Stimulated activated naive B cell treated with anti-CD40 and anti-IgM and Interleukin-4, amounts not matched to agents 10 μg/mL and 1 μg/mL and 100 μg/mL, for 72 hours (primary cell): ENCODE measurements around the gene WFDC11.
"Not testable (repeated sequence)": the region's sequence is repeated elsewhere in the genome, so short reads cannot be mapped to it uniquely, and the experiment has no call there.

Source experiments
- ATAC-seq, 2 donors: fragments of 150-1000 bp; cut with Tn5 transposase; replicated peaks; 2 replicates each; pipeline ENCODE4 v1.10.0; 2021; ENCODE audit warnings: moderate library complexity in 1 of 2
- DNase-seq: peaks from one replicate; pipeline ENCODE4 v3.0.0; 2021
- H3K27ac Mint-ChIP-seq: one replicate; pipeline ENCODE4 v1.8.0; 2022; ENCODE audit warnings: mild to moderate bottlenecking, mixed read lengths
- H3K27me3 Mint-ChIP-seq, 2 donors: one replicate each; pipeline ENCODE4 v1.8.0; 2022; ENCODE audit warnings: mixed read lengths in 2 of 2
- H3K36me3 Mint-ChIP-seq, 2 donors: one replicate each; pipeline ENCODE4 v1.8.0; 2022; ENCODE audit warnings: mixed read lengths in 2 of 2, mild to moderate bottlenecking in 1 of 2
- H3K4me1 Mint-ChIP-seq, 2 donors: one replicate each; pipeline ENCODE4 v1.8.0; 2022; ENCODE audit warnings: mixed read lengths in 2 of 2, mild to moderate bottlenecking in 1 of 2
- H3K4me3 Mint-ChIP-seq, 2 donors: one replicate each; pipeline ENCODE4 v1.8.0; 2022; ENCODE audit warnings: mild to moderate bottlenecking in 2 of 2, mixed read lengths in 2 of 2, moderate library complexity in 1 of 2
- H3K9me3 Mint-ChIP-seq, 2 donors: one replicate each; pipeline ENCODE4 v1.8.0; 2022; ENCODE audit warnings: mixed read lengths in 2 of 2, mild to moderate bottlenecking in 1 of 2

WFDC11 gene

DNA sequence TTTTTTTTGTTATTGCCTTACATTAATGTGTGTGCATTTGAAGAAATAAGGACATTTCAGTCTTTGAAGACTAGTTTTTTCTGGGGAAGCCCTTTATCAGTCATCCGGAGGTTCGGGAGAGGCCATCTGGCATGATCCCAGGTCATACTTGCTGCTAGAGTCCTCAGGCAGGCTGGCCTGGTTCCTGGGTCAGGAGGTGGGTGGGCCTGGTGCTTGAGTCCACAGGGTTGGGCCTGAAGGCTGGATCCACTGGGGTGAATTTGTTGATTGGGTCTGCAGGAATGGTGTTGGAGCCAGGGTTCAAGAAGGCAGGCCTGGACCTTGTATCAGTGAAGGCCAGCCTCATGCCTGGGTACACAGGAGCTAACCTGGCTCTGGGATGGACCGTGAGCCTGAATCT is 23.2 kb downstream of the WFDC11 start:
- ATAC-seq (no peak), DNase-seq (no peak)
- Mint-ChIP-seq H3K27me3 (peaks cover 6 to 7% of the 10 kb centered on the region in 2 donors), H3K36me3 (no peaks in the 10 kb centered on the region), H3K27ac (no peak overlapping the region), H3K9me3 (no peaks in the 10 kb centered on the region), H3K4me1 (no peaks in the 10 kb centered on the region), H3K4me3 (no peak overlapping the region)

DNA sequence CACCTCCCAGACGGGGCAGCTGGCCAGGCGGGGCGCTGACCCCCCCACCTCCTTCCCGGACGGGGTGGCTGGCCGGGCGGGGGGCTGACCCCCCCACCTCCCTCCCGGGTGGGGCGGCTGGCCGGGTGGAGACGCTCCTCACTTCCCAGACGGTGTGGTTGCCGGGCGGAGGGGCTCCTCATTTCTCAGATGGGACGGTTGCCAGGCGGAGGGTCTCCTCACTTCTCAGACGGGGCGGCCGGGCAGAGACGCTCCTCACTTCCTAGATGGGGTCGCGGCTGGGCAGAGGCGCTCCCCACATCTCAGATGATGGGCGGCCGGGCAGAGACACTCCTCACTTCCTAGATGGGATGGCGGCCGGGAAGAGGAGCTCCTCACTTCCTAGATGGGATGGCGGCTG is 24.2 kb downstream of the WFDC11 start:
- not testable (repeated sequence) for DNase-seq, H3K4me1 Mint-ChIP-seq, H3K4me3 Mint-ChIP-seq, H3K27ac Mint-ChIP-seq, H3K9me3 Mint-ChIP-seq, H3K36me3 Mint-ChIP-seq, H3K27me3 Mint-ChIP-seq, ATAC-seq

DNA sequence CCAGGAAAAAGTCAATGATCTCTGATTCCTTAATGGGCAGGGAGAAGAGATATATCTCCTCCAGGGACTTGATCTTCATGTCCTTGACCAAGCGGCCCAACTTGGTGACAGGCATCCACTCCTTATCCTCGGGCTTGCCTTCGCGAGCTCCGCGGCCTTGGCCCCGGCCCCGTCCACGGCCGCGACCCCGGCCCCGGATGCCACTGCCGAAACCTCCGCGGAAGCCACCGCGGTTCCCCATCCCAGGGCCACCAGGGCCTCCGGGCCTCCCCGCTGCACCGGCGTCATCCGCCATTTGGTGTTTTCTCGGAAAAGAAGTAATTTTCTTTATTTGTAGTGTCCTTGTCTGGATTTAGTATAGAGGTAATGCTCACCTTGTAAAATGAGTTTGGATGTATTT is 29.0 kb downstream of the WFDC11 start:
- not testable (repeated sequence) for H3K9me3 Mint-ChIP-seq, H3K4me3 Mint-ChIP-seq, H3K4me1 Mint-ChIP-seq, H3K27ac Mint-ChIP-seq, ATAC-seq, H3K36me3 Mint-ChIP-seq, DNase-seq
- H3K27me3 Mint-ChIP-seq: peaks cover 11 to 15% of the 10 kb centered on the region in 2 donors

DNA sequence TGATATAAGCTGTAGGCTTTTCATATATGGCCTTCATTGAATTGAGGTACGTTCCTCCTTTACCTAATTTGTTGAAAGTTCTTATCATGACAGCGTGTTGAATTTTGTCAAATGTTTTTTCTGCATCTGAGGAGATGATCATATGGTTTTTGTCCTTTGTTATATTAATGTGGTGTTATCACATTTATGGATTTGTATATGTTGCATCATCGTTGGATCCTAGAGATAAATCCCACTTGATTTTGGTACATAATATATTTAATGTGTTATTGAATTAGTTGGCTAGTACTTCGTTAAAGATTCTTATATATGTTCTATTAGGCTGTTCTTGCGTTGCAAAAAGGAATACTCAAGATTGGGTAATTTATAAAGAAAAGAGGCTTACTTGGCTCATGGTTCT is 30.4 kb downstream of the WFDC11 start:
- Mint-ChIP-seq H3K27ac (no peak overlapping the region), H3K9me3 (peaks cover 0 to 1% of the 10 kb centered on the region in 2 donors), H3K4me1 (no peaks in the 10 kb centered on the region), H3K27me3 (peaks cover 11 to 14% of the 10 kb centered on the region in 2 donors), H3K4me3 (no peak overlapping the region), H3K36me3 (no peaks in the 10 kb centered on the region)
- DNase-seq (no peak), ATAC-seq (no peak)

DNA sequence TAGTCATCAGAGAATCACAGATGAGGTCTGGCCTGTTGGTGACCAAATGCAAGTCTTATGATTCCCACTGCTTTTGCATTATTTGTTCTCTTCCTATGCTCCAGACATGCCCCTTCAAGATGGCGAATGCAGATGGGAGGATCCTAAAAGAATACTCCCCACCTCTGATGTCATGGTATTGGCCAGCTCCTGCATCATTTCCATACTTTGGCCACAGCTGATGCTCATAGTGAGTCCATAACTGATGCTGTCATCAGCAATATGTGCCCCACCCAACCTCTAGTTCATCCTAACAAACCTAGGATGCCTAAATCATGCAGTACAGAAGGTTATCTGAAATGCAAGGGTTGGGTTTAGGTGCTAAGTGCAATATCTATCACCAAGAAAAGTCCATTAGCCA is 33.5 kb downstream of the WFDC11 start:
- Mint-ChIP-seq H3K36me3 (no peaks in the 10 kb centered on the region), H3K4me3 (no peak overlapping the region), H3K4me1 (no peaks in the 10 kb centered on the region), H3K27me3 (peaks cover 11 to 14% of the 10 kb centered on the region in 2 donors), H3K27ac (no peak overlapping the region), H3K9me3 (peaks cover 0 to 1% of the 10 kb centered on the region in 2 donors)
- no peak for DNase-seq
- ATAC-seq: no peak

DNA sequence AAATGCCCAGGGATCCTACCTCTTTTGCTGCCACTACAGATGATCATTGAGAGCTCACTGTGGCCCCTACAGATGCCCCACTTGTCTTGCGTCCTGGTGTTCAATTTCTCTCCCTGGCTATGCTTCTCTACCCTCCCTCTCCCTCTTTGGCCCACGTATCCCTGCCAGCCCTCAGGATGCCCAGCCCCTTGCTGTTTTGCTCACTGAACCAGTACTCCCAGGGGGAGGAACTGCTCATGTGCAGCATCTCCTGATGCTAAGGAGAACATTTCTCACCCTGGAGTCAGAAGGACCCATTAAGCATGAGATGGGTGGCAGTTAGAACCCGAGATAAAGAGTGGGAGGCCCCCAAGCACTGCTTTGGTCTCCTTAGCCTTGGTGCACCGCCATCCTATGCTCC is 38.9 kb downstream of the WFDC11 start, which contains the start of gene WFDC9:
WFDC9 (minus strand) TSS at position 101 of the 400 bp plus-strand sequence. CDS start 21,103 bp downstream, outside the sequence.
- Mint-ChIP-seq H3K9me3 (no peaks in the 10 kb centered on the region), H3K4me3 (no peak within 1 kb of the TSS), H3K27ac (peak within 1 kb of the TSS; percentile 42), H3K27me3 (peaks cover 27 to 30% of the 10 kb centered on the region in 2 donors), H3K4me1 (peaks cover 0 to 4% of the 10 kb centered on the region in 2 donors), H3K36me3 (no peaks in the 10 kb centered on the region)
- ATAC-seq (no peak), DNase-seq (no peak)

DNA sequence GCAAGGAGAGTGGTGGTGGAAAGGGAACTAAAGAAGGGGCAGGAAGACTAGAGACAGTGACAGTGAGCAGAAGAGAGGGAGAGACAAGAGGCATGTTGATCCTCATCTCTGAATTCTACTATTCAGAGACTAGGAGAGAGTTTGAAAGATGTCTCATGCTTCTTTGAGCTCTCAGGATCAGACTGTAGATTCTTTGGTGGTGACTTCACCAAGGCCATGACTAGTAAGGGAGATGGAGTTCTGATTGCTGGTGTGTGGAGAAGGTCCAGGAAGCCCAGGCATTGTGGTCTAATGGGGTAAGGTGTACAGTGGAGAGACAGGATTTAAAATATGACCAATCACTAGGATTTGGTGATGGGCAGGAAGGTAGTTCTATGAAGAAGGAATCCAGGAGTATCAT is 39.7 kb downstream of the WFDC11 start:
- peaks cover 2% of the 10 kb centered on the region in 2 donors for H3K9me3 Mint-ChIP-seq
- no peaks in the 10 kb centered on the region for H3K36me3 Mint-ChIP-seq
- peaks cover 0 to 4% of the 10 kb centered on the region in 2 donors for H3K4me1 Mint-ChIP-seq
- H3K27ac Mint-ChIP-seq: no peak overlapping the region
- no peak for DNase-seq
- H3K4me3 Mint-ChIP-seq: no peak overlapping the region
- peaks cover 29 to 32% of the 10 kb centered on the region in 2 donors for H3K27me3 Mint-ChIP-seq
- ATAC-seq: no peak

DNA sequence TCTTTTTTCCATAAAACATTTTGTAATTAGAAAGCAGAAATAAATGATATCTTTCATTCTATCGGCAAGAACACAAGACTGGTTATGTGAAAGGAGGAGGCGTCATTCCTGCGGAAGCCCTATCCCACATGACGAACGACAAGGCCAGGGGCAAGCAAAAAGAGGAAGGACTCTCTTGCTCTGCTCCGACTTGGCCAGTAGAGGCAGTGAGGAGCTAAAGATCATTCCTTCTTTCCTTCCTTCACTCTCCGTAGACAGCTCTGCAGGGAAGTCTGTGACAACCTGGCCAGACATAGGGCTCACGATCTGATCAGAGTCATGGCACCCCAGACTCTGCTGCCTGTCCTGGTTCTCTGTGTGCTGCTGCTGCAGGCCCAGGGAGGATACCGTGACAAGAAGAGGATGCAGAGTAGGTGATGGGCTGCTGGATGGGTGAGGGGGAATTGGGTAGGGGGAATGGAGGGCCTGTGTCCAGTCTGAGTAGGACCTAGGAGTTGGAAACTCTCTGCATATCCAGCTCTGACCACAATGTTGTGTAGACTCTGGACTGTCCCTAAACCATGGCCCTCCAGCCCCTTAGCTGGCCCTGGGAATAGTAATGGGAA is 40.4 kb downstream of the WFDC11 start, which contains the start of gene WFDC10A:
WFDC10A (plus strand) TSS at position 244 of the 605 bp plus-strand sequence; CDS start at position 319, 75 bp downstream.
- peaks cover 0 to 4% of the 10 kb centered on the region in 2 donors for H3K36me3 Mint-ChIP-seq
- ATAC-seq (peak; percentile 90 to 93), DNase-seq (peak; percentile 35)
- H3K27ac Mint-ChIP-seq: no peak within 1 kb of the TSS
- peaks cover 36 to 39% of the 10 kb centered on the region in 2 donors for H3K27me3 Mint-ChIP-seq
- H3K9me3 Mint-ChIP-seq: peaks cover 8 to 9% of the 10 kb centered on the region in 2 donors
- peaks cover 0 to 4% of the 10 kb centered on the region in 2 donors for H3K4me1 Mint-ChIP-seq
- no peak within 1 kb of the TSS for H3K4me3 Mint-ChIP-seq

DNA sequence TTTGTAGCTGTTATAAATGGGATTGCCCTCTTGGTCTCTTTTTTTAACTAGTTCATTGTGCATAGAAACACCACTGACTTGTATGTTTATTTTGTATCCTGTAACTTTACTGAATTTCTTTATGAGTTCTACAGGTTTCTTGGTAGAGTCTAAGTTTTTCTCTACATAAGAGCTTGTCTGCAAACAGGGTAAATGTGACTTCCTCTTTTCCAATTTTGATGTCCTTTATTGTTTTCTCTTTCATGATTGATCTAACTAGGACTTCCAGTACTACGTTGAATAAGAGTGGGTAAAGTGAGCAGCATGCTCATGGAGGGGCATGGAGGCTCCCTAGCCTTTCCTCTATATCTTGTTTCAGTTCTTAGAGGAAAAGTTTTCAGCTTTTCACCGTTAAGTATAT is 43.5 kb downstream of the WFDC11 start:
- ATAC-seq (no peak), DNase-seq (no peak)
- Mint-ChIP-seq H3K9me3 (peaks cover 8 to 10% of the 10 kb centered on the region in 2 donors), H3K4me1 (peaks cover 0 to 4% of the 10 kb centered on the region in 2 donors), H3K27me3 (peaks cover 40 to 48% of the 10 kb centered on the region in 2 donors), H3K36me3 (peaks cover 0 to 4% of the 10 kb centered on the region in 2 donors), H3K4me3 (no peak overlapping the region), H3K27ac (no peak overlapping the region)

DNA sequence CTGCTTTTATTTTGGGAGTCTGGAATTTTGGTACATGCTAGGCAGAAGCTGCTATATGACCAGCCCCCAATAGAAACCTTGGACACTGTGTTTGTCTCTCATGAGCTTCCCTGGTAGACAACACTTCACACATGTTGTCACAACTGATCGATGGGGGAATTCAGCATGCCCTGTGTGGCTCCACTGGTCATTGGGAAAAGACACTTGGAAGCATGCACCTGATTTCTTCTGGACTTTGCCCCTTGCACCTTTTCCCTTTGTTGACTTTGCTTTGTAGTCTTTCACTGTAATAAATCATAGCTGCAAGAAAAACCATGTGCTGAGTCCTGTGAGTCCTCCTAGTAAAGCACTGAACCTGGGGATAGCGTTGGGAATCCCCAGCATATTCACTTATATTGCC is 48.4 kb downstream of the WFDC11 start:
- no peak for DNase-seq
- Mint-ChIP-seq H3K4me1 (no peaks in the 10 kb centered on the region), H3K9me3 (peaks cover 8 to 15% of the 10 kb centered on the region in 2 donors), H3K4me3 (no peak overlapping the region), H3K27ac (no peak overlapping the region), H3K36me3 (peaks cover 0 to 4% of the 10 kb centered on the region in 2 donors), H3K27me3 (peaks cover 23 to 26% of the 10 kb centered on the region in 2 donors)
- no peak for ATAC-seq

DNA sequence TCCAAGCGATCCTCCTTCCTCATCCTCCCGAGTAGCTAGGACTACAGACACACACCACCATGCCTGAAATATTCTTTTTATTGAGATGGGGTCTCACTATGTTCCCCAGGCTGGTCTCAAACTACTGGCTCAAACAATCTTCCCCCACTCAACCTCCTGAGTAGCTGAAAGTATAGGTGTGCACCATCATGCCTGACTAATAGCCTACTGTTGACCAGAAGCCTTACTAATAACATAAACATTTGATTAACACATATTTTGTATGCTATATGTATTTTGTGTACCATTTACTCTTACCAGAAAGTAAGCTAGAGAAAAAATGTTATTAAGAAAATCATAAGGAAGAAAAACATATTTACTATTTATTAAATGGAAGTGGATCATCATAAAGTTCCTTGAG is 52.4 kb downstream of the WFDC11 start:
- Mint-ChIP-seq H3K27me3 (peaks cover 9 to 26% of the 10 kb centered on the region in 2 donors), H3K36me3 (no peaks in the 10 kb centered on the region), H3K4me3 (no peak overlapping the region), H3K4me1 (no peaks in the 10 kb centered on the region), H3K9me3 (peaks cover 0 to 4% of the 10 kb centered on the region in 2 donors), H3K27ac (no peak overlapping the region)
- ATAC-seq (no peak), DNase-seq (no peak)

DNA sequence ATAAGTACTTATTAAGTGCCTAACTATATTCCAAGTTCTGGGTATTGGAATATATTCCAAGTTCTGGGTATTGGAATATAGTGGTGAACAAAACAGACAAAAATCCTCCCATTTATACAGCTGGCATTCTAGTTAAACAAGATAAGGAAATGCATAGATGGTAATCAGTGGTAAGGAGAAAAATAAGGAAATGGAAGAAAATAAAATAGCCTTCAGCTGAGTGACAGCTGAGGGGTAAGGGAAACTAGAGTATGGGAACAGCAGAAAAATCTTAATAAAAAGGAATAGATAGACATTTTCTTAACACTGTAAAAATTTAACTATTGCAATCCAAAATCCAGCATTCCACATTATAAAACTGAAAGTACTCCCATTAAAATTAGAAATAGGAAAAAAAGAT is 57.7 kb downstream of the WFDC11 start:
- Mint-ChIP-seq H3K4me1 (no peaks in the 10 kb centered on the region), H3K27me3 (peaks cover 37 to 50% of the 10 kb centered on the region in 2 donors), H3K27ac (no peak overlapping the region), H3K36me3 (peaks cover 0 to 2% of the 10 kb centered on the region in 2 donors), H3K9me3 (peaks cover 5% of the 10 kb centered on the region in 2 donors), H3K4me3 (no peak overlapping the region)
- DNase-seq (no peak), ATAC-seq (no peak)

DNA sequence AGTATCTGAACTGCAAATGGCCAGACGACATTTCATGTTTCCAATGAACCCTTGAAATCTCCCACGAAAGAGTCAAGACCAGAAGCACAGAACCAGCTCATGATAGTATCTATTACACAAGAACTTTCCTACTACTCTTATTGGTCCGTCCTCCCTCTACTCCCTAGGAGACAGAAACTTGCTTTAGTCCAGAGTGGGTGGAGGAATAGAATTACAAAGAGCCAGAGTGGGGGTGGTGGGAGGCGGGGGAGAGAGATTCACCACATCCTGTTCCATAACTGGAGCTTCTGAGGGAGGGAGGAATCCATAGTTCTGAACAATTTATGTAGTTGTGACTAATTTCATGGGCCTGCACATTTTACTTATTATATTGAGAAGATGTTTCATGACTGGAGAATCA is 59.0 kb downstream of the WFDC11 start:
- Mint-ChIP-seq H3K36me3 (peaks cover 0 to 2% of the 10 kb centered on the region in 2 donors), H3K27me3 (peaks cover 41 to 49% of the 10 kb centered on the region in 2 donors), H3K9me3 (peaks cover 5 to 12% of the 10 kb centered on the region in 2 donors), H3K27ac (no peak overlapping the region), H3K4me3 (no peak overlapping the region), H3K4me1 (no peaks in the 10 kb centered on the region)
- ATAC-seq (no peak), DNase-seq (no peak)

DNA sequence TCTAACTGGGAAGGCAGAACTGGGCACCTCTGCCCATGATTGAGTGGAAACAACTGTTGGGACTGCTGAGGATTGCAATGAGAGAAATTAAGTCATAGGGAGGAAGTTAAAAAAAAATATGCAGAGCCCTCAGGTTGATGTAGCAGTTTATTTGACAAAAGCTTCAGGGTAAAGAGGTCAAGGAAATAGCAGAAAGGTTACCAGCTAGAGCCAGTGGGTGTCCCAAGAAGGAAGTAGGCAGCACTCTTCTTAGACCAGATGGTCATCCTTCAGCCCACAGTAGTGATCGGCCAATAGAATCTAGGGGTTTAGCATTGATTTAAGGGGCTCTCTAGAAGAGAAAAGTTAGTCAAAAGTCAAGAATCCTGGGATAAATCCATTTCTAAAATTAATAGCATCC is 62.2 kb downstream of the WFDC11 start:
- peaks cover 0 to 2% of the 10 kb centered on the region in 2 donors for H3K36me3 Mint-ChIP-seq
- H3K4me3 Mint-ChIP-seq: no peak overlapping the region
- peaks cover 10 to 15% of the 10 kb centered on the region in 2 donors for H3K9me3 Mint-ChIP-seq
- ATAC-seq (no peak), DNase-seq (no peak)
- H3K4me1 Mint-ChIP-seq: no peaks in the 10 kb centered on the region
- H3K27me3 Mint-ChIP-seq: peaks cover 43 to 47% of the 10 kb centered on the region in 2 donors
- no peak overlapping the region for H3K27ac Mint-ChIP-seq
